ENCODE measurements around the gene DTX4.

DNA sequence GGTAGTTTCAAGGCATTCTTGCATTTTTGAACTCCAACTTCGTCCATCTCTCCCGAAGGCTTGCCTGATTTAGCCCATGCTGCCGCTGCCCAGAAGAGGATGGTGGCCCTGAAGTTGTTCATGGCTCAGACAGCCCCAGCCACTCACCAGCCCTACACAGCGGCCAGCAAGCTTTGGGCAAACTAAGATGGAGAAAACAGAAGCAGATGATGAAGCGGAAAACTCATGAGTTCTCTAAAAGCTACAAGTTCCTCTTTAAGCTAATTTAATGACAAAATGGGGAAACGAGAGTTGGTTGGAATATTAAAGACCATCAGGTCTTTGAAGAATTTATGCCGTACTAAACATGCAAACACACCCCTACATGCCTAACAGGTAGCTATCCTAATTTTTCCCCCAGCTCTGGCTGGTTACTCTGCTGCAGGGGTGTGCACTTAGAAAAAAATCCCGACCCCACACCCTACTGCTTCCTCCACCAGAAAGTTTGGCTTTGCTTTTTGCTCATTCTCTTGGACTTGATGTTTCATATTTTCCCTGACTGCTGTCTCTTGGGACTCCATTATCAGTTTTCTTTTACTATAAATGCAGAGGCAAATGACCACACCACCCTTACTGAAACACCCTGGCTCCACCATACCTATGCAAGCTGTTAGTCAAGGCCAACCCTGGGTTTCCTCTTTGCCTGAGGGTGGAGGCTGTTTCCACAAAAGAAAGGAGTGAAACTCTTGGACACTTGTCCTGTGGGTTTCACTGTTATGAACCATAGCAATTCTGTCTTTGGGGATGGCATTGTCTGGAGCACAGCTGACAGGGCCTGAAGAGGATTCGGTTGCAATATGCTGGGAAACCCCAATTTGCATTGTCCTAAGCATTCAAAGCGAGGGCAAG is 41.1 kb downstream of the DTX4 start, which contains the start of gene MPEG1:
- TF ChIP-seq, protein P1, sequence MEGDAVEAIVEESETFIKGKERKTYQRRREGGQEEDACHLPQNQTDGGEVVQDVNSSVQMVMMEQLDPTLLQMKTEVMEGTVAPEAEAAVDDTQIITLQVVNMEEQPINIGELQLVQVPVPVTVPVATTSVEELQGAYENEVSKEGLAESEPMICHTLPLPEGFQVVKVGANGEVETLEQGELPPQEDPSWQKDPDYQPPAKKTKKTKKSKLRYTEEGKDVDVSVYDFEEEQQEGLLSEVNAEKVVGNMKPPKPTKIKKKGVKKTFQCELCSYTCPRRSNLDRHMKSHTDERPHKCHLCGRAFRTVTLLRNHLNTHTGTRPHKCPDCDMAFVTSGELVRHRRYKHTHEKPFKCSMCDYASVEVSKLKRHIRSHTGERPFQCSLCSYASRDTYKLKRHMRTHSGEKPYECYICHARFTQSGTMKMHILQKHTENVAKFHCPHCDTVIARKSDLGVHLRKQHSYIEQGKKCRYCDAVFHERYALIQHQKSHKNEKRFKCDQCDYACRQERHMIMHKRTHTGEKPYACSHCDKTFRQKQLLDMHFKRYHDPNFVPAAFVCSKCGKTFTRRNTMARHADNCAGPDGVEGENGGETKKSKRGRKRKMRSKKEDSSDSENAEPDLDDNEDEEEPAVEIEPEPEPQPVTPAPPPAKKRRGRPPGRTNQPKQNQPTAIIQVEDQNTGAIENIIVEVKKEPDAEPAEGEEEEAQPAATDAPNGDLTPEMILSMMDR (IDR thresholded peaks at IDR 0.05 in 4 of 5, conservative IDR thresholded peaks at IDR 0.05 in 1 of 5) = no peak
- TF ChIP-seq POLR2A (IDR thresholded peaks at IDR 0.05) = no peak
